Hematopoietic multipotent progenitor cell treated with erythropoietin and hydrocortisone succinate and interleukin-3 and kit ligand, for 8 days (in vitro differentiated cells): ENCODE data around the gene MTF1.
"Not testable (repeated sequence)": the region's sequence is repeated elsewhere in the genome, so short reads cannot be mapped to it uniquely, and the experiment has no call there.

Experiments used
- DNase-seq: peaks from one replicate; pipeline ENCODE4 v3.0.0-alpha.2; 2015

The MTF1 gene

GRCh38 chr1:37782491-37782890 is 76.9 kb downstream of the MTF1 start:
- DNase-seq: no peak

GRCh38 chr1:37778654-37779053 is 80.7 kb downstream of the MTF1 start:
- no peak for DNase-seq

- no peak for DNase-seq
Observed at GRCh38 chr1:37776946-37777516, 82.4 kb downstream of the MTF1 start.

GRCh38 chr1:37771440-37771839 is 88.0 kb downstream of the MTF1 start:
- DNase-seq: not testable (repeated sequence)

- DNase-seq: no peak
Observed at GRCh38 chr1:37767488-37767887, 91.9 kb downstream of the MTF1 start.

- DNase-seq: peak; percentile 25
Observed at GRCh38 chr1:37765916-37766664, 93.3 kb downstream of the MTF1 start.

- DNase-seq: no peak
Observed at GRCh38 chr1:37764888-37765441, 94.4 kb downstream of the MTF1 start, which contains the start of gene EPHA10. Gene EPHA10, minus strand, starts transcription at chr1:37765120. Its CDS starts 54 bp downstream, at chr1:37765066.

GRCh38 chr1:37764414-37764825 is 95.0 kb downstream of the MTF1 start:
- DNase-seq: peak; percentile 51

GRCh38 chr1:37763791-37764413 is 95.5 kb downstream of the MTF1 start:
- no peak for DNase-seq

- no peak for DNase-seq
Observed at GRCh38 chr1:37762516-37762915, 96.9 kb downstream of the MTF1 start.

- DNase-seq: no peak
Observed at GRCh38 chr1:37761416-37762095, 97.8 kb downstream of the MTF1 start.
